A549 (cell line): ENCODE results near the gene DIAPH1. TPM values are rescaled to one million over a fixed set of nuclear protein-coding genes. Genes with fewer than 3 reads are reported as not detected.

Source experiments
- ATAC-seq, 2 experiments: fragments of 200-7000 bp in 1 of 2; fragments of >200 bp in 1 of 2; cut with Nextera tagmentation in 1 of 2; cut with Tn5 transposase in 1 of 2; 3 replicates each; pipeline versions ENCODE4 v1.8.0 to v1.9.1; 2018 to 2020; ENCODE audit warnings: mild to moderate bottlenecking in 1 of 2, moderate library complexity in 1 of 2
- CTCF ChIA-PET: fragments of 300-600 bp; sonication (Branson Sonifier 250); formaldehyde crosslinking; extraction: SDS; loops from one replicate; lab custom pipeline; 2021; ENCODE audit warnings: antibody characterized with exemption, inconsistent platforms; lab: Yijun Ruan, JAX
- POLR2A ChIA-PET: fragments of 350-600 bp; formaldehyde crosslinking; extraction: SDS; loops from one replicate; lab custom pipeline; 2021; ENCODE audit warnings: antibody characterized with exemption, inconsistent platforms; lab: Yijun Ruan, JAX
- DNase-seq, 2 experiments: peaks; one replicate each; pipeline versions ENCODE4 v3.0.0 to v3.0.0-alpha.2; 2011 to 2016; ENCODE audit warnings: low read depth in 1 of 2, low spot score in 1 of 2
- FAIRE-seq: peaks from 2 replicates; lab custom pipeline; 2011; peaks lifted over from hg19 to GRCh38; lab: Jason Lieb, UNC
- H3K27ac ChIP-seq, 2 experiments: fragments of >200 bp; sonication (Bioruptor Twin); formaldehyde crosslinking; 3 replicates each; pipeline ENCODE4 v1.5.1; 2016 to 2017
- H3K4me1 ChIP-seq: fragments of >200 bp; sonication (Bioruptor Twin); formaldehyde crosslinking; 3 replicates; pipeline ENCODE4 v1.6.1; 2016
- H3K4me2 ChIP-seq: fragments of >200 bp; sonication (Bioruptor Twin); formaldehyde crosslinking; 3 replicates; pipeline ENCODE4 v1.6.1; 2016
- H3K4me3 ChIP-seq: fragments of >200 bp; sonication (Bioruptor Twin); formaldehyde crosslinking; 3 replicates; pipeline ENCODE4 v1.5.1; 2016
- H3K9me3 ChIP-seq: fragments of >200 bp; sonication (Bioruptor Twin); formaldehyde crosslinking; 3 replicates; pipeline ENCODE4 v1.6.1; 2016
- BCL3 ChIP-seq: fragments of >200 bp; sonication (Bioruptor Twin); formaldehyde crosslinking; IDR thresholded peaks from 3 replicates; pipeline ENCODE4 v1.6.1; 2016
- CBX8 ChIP-seq: fragments of 200-600 bp; sonication (generic); IDR thresholded peaks from 2 replicates; pipeline ENCODE4 v1.6.1; 2016
- CHD2 ChIP-seq: fragments of 150-350 bp; IDR thresholded peaks from 2 replicates; pipeline ENCODE4 v1.6.1; 2014; ENCODE audit warnings: low read length; ENCODE audit not compliant: partially characterized antibody
- CHD4 ChIP-seq: fragments of 200-600 bp; sonication (generic); IDR thresholded peaks from 2 replicates; pipeline ENCODE4 v1.6.1; 2016; ENCODE audit warnings: antibody characterized with exemption, mild to moderate bottlenecking, borderline replicate concordance
- E2F6 ChIP-seq: IDR thresholded peaks from 2 replicates; pipeline ENCODE4 v1.6.1; 2012; ENCODE audit warnings: low read depth, borderline replicate concordance
- ESRRA ChIP-seq: fragments of 150-350 bp; IDR thresholded peaks from 2 replicates; pipeline ENCODE4 v1.6.1; 2014; ENCODE audit warnings: mild to moderate bottlenecking, low read length, borderline replicate concordance
- FOSB ChIP-seq: fragments of 250-450 bp; sonication (Bioruptor Pico); IDR thresholded peaks from 2 replicates; pipeline ENCODE4 v1.5.0; 2020; ENCODE audit warnings: mild to moderate bottlenecking, moderate library complexity
- GATA3 ChIP-seq: IDR thresholded peaks from 2 replicates; pipeline ENCODE4 v1.6.1; 2012; ENCODE audit warnings: borderline replicate concordance
- HDAC2 ChIP-seq: fragments of 200-600 bp; sonication (generic); IDR thresholded peaks from 2 replicates; pipeline ENCODE4 v1.6.1; 2016
- HEYL ChIP-seq: fragments of 250-450 bp; sonication (Bioruptor Pico); IDR thresholded peaks from 2 replicates; pipeline ENCODE4 v1.8.0; 2021; ENCODE audit warnings: mild to moderate bottlenecking, moderate library complexity
- HMGXB4 ChIP-seq: fragments of 250-450 bp; sonication (Bioruptor Pico); IDR thresholded peaks from 2 replicates; pipeline ENCODE4 v1.5.0; 2021; ENCODE audit warnings: mild to moderate bottlenecking, moderate library complexity, borderline replicate concordance
- HOXA7 ChIP-seq: fragments of 250-450 bp; sonication (Bioruptor Pico); IDR thresholded peaks from 2 replicates; pipeline ENCODE4 v1.5.0; 2020; ENCODE audit warnings: mild to moderate bottlenecking, moderate library complexity
- KDM1A ChIP-seq: fragments of 200-600 bp; sonication (generic); IDR thresholded peaks from 2 replicates; pipeline ENCODE4 v1.6.1; 2016; ENCODE audit warnings: low read depth, mild to moderate bottlenecking
- MAX ChIP-seq: IDR thresholded peaks from 2 replicates; pipeline ENCODE4 v1.6.1; 2012
- MAZ ChIP-seq: fragments of 150-350 bp; IDR thresholded peaks from 2 replicates; pipeline ENCODE4 v1.6.1; 2014; ENCODE audit warnings: antibody characterized with exemption, low read depth, low read length, borderline replicate concordance
- MYC ChIP-seq: IDR thresholded peaks from 2 replicates; pipeline ENCODE4 v1.6.1; 2012; ENCODE audit warnings: mild to moderate bottlenecking, inconsistent platforms, low read length, improper control_type of control experiment, borderline replicate concordance
- NFE2L2 ChIP-seq: fragments of 150-350 bp; conservative IDR thresholded peaks from 2 replicates; pipeline ENCODE4 v1.6.1; 2014; ENCODE audit warnings: low read length
- POLR2A ChIP-seq: IDR thresholded peaks from 2 replicates; pipeline ENCODE4 v1.6.1; 2012; ENCODE audit warnings: mild to moderate bottlenecking, low read length
- POLR2AphosphoS2 ChIP-seq: conservative IDR thresholded peaks from 2 replicates; pipeline ENCODE4 v1.6.1; 2012; ENCODE audit warnings: low read length, improper control_type of control experiment, inconsistent platforms
- RAD21 ChIP-seq, 2 experiments: fragments of >200 bp in 1 of 2; sonication (Bioruptor Twin) in 1 of 2; formaldehyde crosslinking in 1 of 2; IDR thresholded peaks in 1 of 2; conservative IDR thresholded peaks in 1 of 2; 2 replicates in 1 of 2; 3 replicates in 1 of 2; pipeline ENCODE4 v1.6.1; 2012 to 2018; ENCODE audit warnings: inconsistent platforms in 1 of 2
- RARB ChIP-seq: fragments of 250-450 bp; sonication (Bioruptor Pico); IDR thresholded peaks from 2 replicates; pipeline ENCODE4 v1.8.0; 2021; ENCODE audit warnings: mild to moderate bottlenecking, moderate library complexity
- REST ChIP-seq: fragments of 200-600 bp; sonication (generic); IDR thresholded peaks from 2 replicates; pipeline ENCODE4 v1.6.1; 2016; ENCODE audit warnings: antibody characterized with exemption, mild to moderate bottlenecking, moderate library complexity
- SMC3 ChIP-seq: fragments of >200 bp; sonication (Bioruptor Twin); formaldehyde crosslinking; IDR thresholded peaks from 3 replicates; pipeline ENCODE4 v1.6.1; 2018; ENCODE audit warnings: inconsistent platforms
- SREBF2 ChIP-seq: fragments of 450-650 bp; IDR thresholded peaks from 2 replicates; pipeline ENCODE4 v1.6.1; 2014; ENCODE audit warnings: mild to moderate bottlenecking, moderate library complexity
- USF2 ChIP-seq: fragments of 450-650 bp; IDR thresholded peaks from 2 replicates; pipeline ENCODE4 v1.6.1; 2014; ENCODE audit warnings: antibody characterized with exemption
- ZSCAN20 ChIP-seq: fragments of 250-450 bp; sonication (Bioruptor Pico); IDR thresholded peaks from 2 replicates; pipeline ENCODE4 v1.8.0; 2022; ENCODE audit warnings: mild to moderate bottlenecking, moderate library complexity
- WGBS: methylation state at CpG from one replicate; pipeline ENCODE4 v1.1.6; 2017; ENCODE audit errors: missing lambda C conversion rate; 5-methylcytosine and 5-hydroxymethylcytosine counted together
- polyA plus RNA-seq, 4 experiments: library from polyadenylated mRNA; depleted of rRNA in 3 of 4; stranded (reverse); fragments of >200 nt; fragmentation: RNase III in 1 of 4; extraction: RNeasy Plus Mini Kit Qiagen cat#74134 plus additional on column Dnase treatment in 1 of 4; gene quantifications; 2 replicates in 3 of 4; 3 replicates in 1 of 4; pipeline ENCODE4 v1.2.3, GENCODE V29; 2011 to 2017

The DIAPH1 gene
- polyA plus RNA-seq, 2 of the 4 experiments (the other 2 are of a cell fraction) = 53.4 to 59.8 TPM

GRCh38 chr5:141483902-141484301 lies 134.9 kb downstream of the DIAPH1 start:
- POLR2A ChIA-PET = no interaction called here
- Histone ChIP-seq H3K4me3 (no peak overlapping the region), H3K9me3 (no peaks in the 10 kb centered on the region), H3K27ac (no peak overlapping the region), H3K4me1 (no peaks in the 10 kb centered on the region), H3K4me2 (no peak overlapping the region)
- no peak for TF ChIP-seq HDAC2
- no peak for TF ChIP-seq HEYL (CRISPR knock-in tag)
- TF ChIP-seq GATA3 = no peak
- no peak for TF ChIP-seq MAZ
- TF ChIP-seq RAD21 (conservative IDR thresholded peaks at IDR 0.05 in 1 of 2, IDR thresholded peaks at IDR 0.05 in 1 of 2) = no peak
- TF ChIP-seq SMC3 = no peak
- TF ChIP-seq MYC = no peak
- no peak for TF ChIP-seq HOXA7 (CRISPR knock-in tag)
- TF ChIP-seq RARB (CRISPR knock-in tag) = no peak
- no peak for TF ChIP-seq NFE2L2
- no peak for TF ChIP-seq BCL3
- TF ChIP-seq POLR2A = no peak
- TF ChIP-seq POLR2AphosphoS2 = no peak
- TF ChIP-seq FOSB (CRISPR knock-in tag) = no peak
- no peak for TF ChIP-seq USF2
- no peak for TF ChIP-seq SREBF2
- no peak for TF ChIP-seq CBX8
- TF ChIP-seq E2F6 = no peak
- no peak for TF ChIP-seq ZSCAN20
- no peak for TF ChIP-seq CHD4
- 33% methylated on average over 3 of the region's 3 CpGs for WGBS
- DNase-seq = no peak
- CTCF ChIA-PET = interaction anchor here (1.3 to 2.2 kb wide), 3 partner anchors 9 to 134 kb away, joined by 3 to 8 read pairs (median 3); partner anchors contain the start of genes PCDHGB1 and PCDHGC3
- no peak for FAIRE-seq
- no peak for ATAC-seq

- no peak overlapping the region for H3K4me2 ChIP-seq
Measured at GRCh38 chr5:141479776-141480175, 139.0 kb downstream of the DIAPH1 start.

More at GRCh38 chr5:141479776-141480175, 139.0 kb downstream of the DIAPH1 start:
- Histone ChIP-seq H3K9me3 (no peaks in the 10 kb centered on the region; the same call in 2 of the 3 replicates), H3K27ac (no peak overlapping the region), H3K4me3 (no peak overlapping the region), H3K4me1 (no peaks in the 10 kb centered on the region)
- TF ChIP-seq KDM1A (no peak), HMGXB4 (no peak), ESRRA (no peak), CHD2 (no peak), REST (no peak), MAX (no peak), HEYL (CRISPR knock-in tag) (no peak)
- ATAC-seq (no peak), FAIRE-seq (no peak), DNase-seq (no peak)
- CTCF ChIA-PET = interaction anchor here (1.1 to 1.9 kb wide), 2 partner anchors 32 to 45 kb away, joined by 4 to 5 read pairs; no protein-coding TSS in a partner anchor
- POLR2A ChIA-PET = no interaction called here
